Sigmoid colon (tissue), 7 donors: ENCODE data around the gene AHNAK. TPM values are rescaled to one million over a fixed set of nuclear protein-coding genes. Genes with fewer than 3 reads are reported as not detected.

ENCODE experiments used
- DNase-seq: peaks from one replicate; pipeline ENCODE4 v3.0.0-alpha.2; 2019
- H3K27ac ChIP-seq, 4 donors: fragments of 200-600 bp; sonication (generic); one replicate each; pipeline ENCODE4 v1.5.1; 2016 to 2019; ENCODE audit warnings: mild to moderate bottlenecking in 1 of 4
- H3K27me3 ChIP-seq, 3 donors: fragments of 200-600 bp; sonication (generic); one replicate each; pipeline ENCODE4 v1.5.1; 2019; ENCODE audit warnings: mild to moderate bottlenecking in 1 of 3
- H3K36me3 ChIP-seq, 4 donors: fragments of 200-600 bp; sonication (generic); one replicate each; pipeline ENCODE4 v1.5.1; 2016 to 2019
- H3K4me1 ChIP-seq, 4 donors: fragments of 200-600 bp; sonication (generic); one replicate each; pipeline ENCODE4 v1.5.1; 2017 to 2019
- H3K4me3 ChIP-seq, 4 donors: fragments of 200-600 bp; sonication (generic); one replicate each; pipeline ENCODE4 v1.5.1; 2017 to 2019; ENCODE audit warnings: mild to moderate bottlenecking in 2 of 4, moderate library complexity in 1 of 4
- H3K9me3 ChIP-seq, 4 donors: fragments of 200-600 bp in 3 of 4; sonication (generic) in 3 of 4; one replicate each; pipeline versions ENCODE4 v1.5.1 to v1.6.1; 2013 to 2019
- EP300 ChIP-seq, 4 donors: sonication (generic); formaldehyde crosslinking; IDR thresholded peaks; one replicate each; pipeline ENCODE4 v1.6.1; 2017; ENCODE audit warnings: antibody characterized with exemption in 4 of 4
- POLR2A ChIP-seq, 2 donors: fragments of 450-650 bp; IDR thresholded peaks; one replicate each; pipeline ENCODE4 v1.6.1; 2016; ENCODE audit warnings: antibody characterized with exemption in 2 of 2, mild to moderate bottlenecking in 2 of 2, moderate library complexity in 2 of 2
- POLR2AphosphoS5 ChIP-seq, 4 donors: sonication (generic); formaldehyde crosslinking; IDR thresholded peaks; one replicate each; pipeline ENCODE4 v1.6.1; 2017; ENCODE audit warnings: antibody characterized with exemption in 4 of 4
- WGBS, 2 donors: extraction: QIAGEN DNeasy Blood & Tissue Kit; methylation state at CpG; one replicate each; pipeline ENCODE4 v1.1.7; 2013; 5-methylcytosine and 5-hydroxymethylcytosine counted together
- intact Hi-C: fragments of 100-400 bp; cut with DNase I; formaldehyde crosslinking; loops from one replicate; pipeline ENCODE4 v1.15.1; 2023
- polyA plus RNA-seq, 3 donors: library from polyadenylated mRNA; stranded (reverse); fragments of 200-250 nt; gene quantifications; one replicate each; pipeline ENCODE4 v1.2.3, GENCODE V29; 2013
- total RNA-seq, 4 donors: library from RNA; depleted of rRNA; stranded (reverse); fragments of >200 nt; gene quantifications; one replicate each; pipeline ENCODE4 v1.1.0, GENCODE V29; 2016
- TF ChIP-seq, protein P1 (sequence below), 4 experiments: fragments of 450-650 bp in 3 of 4; fragments of 200-600 bp in 1 of 4; IDR thresholded peaks; one replicate each; pipeline ENCODE4 v1.5.1; 2016 to 2019; ENCODE audit warnings: antibody characterized with exemption in 4 of 4, mild to moderate bottlenecking in 3 of 4, moderate library complexity in 2 of 4
- donor health status: healthy with polysubstance abuse.
- donor health status: Bipolar disorder and iron deficiency.
- donor health status: healthy.

AHNAK gene
- total and polyA plus RNA-seq, 7 donors = 82.3 to 1,294 (median 751) TPM

DNA sequence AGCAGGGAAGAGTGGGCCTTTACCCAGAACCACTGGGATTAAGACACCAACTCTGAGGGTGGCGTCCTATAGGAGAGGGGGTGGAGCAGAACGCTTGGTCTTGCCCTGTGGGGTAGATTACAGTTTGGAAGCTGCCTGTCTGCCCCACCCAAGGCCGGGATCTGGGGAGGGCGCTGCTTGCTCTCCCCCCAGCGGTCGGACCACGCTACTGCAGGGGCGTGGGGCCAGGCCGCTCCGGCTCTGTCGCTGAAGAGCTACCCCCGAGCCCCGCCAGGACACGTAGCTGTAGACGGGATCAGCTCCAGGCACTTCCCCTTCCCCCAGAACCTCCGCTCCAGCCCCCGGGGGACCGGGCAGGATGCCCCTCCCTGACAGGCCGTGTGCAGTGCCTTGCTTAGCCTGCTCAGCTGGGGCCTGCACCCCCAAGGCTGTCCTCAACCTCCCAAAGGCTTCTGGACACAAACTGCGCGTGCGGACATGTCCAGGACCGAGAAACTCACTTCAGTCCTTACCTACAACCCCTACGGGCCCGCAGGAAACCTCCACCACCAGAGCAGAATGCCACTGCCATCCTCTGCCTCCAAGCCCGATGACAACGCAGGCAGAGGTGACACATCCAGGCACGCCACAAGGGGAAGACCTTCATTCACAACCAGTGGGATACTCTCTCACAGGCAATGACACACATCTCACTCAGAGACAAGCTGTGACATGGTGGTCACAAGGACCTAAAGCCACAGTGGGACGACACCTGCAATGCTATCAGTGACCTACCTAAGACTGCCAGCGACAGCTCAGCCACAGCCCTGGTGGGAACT, 3.6 kb downstream of the AHNAK start:
- 12 to 15% methylated on average over 30 of the region's 30 CpGs for WGBS, 2 donors
- peak; percentile 94 for DNase-seq
- no peak for TF ChIP-seq EP300 (IDR thresholded peaks at IDR 0.05)
- TF ChIP-seq POLR2AphosphoS5 (IDR thresholded peaks at IDR 0.05) = peak; percentile 22 to 61 (median 52)
- TF ChIP-seq, protein P1, sequence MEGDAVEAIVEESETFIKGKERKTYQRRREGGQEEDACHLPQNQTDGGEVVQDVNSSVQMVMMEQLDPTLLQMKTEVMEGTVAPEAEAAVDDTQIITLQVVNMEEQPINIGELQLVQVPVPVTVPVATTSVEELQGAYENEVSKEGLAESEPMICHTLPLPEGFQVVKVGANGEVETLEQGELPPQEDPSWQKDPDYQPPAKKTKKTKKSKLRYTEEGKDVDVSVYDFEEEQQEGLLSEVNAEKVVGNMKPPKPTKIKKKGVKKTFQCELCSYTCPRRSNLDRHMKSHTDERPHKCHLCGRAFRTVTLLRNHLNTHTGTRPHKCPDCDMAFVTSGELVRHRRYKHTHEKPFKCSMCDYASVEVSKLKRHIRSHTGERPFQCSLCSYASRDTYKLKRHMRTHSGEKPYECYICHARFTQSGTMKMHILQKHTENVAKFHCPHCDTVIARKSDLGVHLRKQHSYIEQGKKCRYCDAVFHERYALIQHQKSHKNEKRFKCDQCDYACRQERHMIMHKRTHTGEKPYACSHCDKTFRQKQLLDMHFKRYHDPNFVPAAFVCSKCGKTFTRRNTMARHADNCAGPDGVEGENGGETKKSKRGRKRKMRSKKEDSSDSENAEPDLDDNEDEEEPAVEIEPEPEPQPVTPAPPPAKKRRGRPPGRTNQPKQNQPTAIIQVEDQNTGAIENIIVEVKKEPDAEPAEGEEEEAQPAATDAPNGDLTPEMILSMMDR (IDR thresholded peaks at IDR 0.05) = peak; percentile 98 to 100 (median 99)
- no peak for TF ChIP-seq POLR2A (IDR thresholded peaks at IDR 0.05)
- no peaks in the 10 kb centered on the region for H3K9me3 ChIP-seq
- no peaks in the 10 kb centered on the region for H3K36me3 ChIP-seq
- H3K27me3 ChIP-seq = no peaks in the 10 kb centered on the region
- intact Hi-C loops = loop anchor here (1.0 to 2.0 kb wide), 2 partner anchors 119 to 148 kb away; no protein-coding TSS in a partner anchor
- H3K27ac ChIP-seq = peak overlapping the region; percentile 96 to 100 (median 98)
- peaks cover 0 to 74% (median 56%) of the 10 kb centered on the region in 4 donors for H3K4me1 ChIP-seq
- H3K4me3 ChIP-seq = peak overlapping the region; percentile 80 to 100 (median 95)

DNA sequence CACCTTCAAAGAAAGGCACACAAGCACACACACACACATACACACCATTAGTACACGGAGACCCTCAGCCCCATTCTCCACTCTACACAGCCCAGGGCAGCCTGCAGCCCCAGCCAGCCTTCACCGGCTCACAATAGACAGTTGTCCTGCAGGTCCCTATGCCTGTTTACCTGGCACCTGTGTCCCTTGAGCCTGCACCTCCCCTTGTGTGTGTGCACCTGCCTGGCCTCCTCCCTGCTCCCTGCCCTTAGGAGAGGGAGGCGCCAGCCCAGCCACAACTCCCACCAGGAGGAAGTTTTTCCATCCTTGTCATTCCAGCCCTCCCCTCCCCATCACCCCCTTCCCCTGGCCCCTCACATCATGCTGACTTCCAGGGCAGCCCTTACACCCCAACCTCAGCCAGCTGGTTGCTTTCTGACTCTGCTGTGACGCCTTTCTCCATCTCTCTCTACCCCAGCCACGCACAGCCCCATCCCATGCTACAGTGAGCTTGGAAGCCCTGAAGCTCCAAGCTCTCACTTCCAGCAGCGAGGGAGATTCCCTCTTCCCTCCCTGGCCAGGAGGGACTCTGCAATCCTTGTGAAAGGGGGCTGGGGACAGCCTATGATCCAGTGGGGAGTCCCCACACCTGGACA, 4.4 kb downstream of the AHNAK start:
- TF ChIP-seq EP300 (IDR thresholded peaks at IDR 0.05) (no peak), POLR2AphosphoS5 (IDR thresholded peaks at IDR 0.05) (no peak), POLR2A (IDR thresholded peaks at IDR 0.05) (no peak)
- TF ChIP-seq, protein P1 (IDR thresholded peaks at IDR 0.05) = no peak
- no peaks in the 10 kb centered on the region for H3K9me3 ChIP-seq
- H3K27ac ChIP-seq = peak overlapping the region; percentile 96 to 100 (median 98)
- H3K36me3 ChIP-seq = no peaks in the 10 kb centered on the region
- peaks cover 0 to 74% (median 56%) of the 10 kb centered on the region in 4 donors for H3K4me1 ChIP-seq
- no peak for DNase-seq
- no peaks in the 10 kb centered on the region for H3K27me3 ChIP-seq
- peak overlapping the region; percentile 80 to 100 (median 95) for H3K4me3 ChIP-seq
- intact Hi-C loops = loop anchor here (1.0 to 2.0 kb wide), 2 partner anchors 118 to 147 kb away; no protein-coding TSS in a partner anchor
- 8 to 43% methylated on average over 6 of the region's 6 CpGs for WGBS, 2 donors

DNA sequence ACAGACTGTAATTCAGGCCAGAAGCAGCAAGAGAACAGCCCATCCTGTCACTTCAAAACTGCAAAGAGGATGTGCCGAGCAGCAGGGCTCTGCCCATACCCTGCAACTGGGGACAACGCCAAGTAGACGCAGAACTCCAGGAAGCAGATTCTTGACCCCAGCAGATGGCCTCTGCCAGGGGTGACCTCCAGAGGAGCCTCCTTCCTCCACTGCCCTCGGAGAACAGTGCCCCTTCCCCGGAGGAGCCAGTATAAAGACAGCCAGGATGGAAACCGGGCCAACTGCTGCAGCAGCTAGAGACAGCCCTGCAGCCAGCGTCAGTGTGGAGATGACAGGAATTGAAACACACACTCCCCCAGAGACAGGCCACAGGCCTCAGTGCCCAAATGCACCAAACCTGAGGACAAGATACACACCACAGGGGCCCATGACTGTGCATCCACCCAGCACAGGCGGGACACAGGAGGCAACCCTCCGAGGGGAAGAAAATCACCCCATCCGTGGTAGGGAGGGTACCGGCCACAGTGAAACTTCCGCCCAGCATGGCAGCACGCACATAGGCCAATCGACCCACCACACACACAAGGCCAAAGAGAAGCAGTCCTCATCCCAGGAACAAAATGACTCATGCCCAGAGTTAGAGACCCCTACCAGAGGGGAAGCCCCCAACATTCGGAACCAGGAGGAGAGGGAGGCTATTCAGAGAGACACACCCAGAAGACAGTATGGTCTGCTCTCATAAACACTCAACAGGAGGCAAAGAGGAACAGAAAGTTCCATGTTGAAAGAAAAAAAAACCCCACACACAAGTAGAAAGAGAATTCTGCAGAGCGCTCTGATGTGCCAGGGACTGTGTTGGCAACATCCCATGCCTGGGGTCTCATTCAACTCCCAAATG, 5.6 kb downstream of the AHNAK start:
- H3K27ac ChIP-seq = peak overlapping the region; percentile 96 to 100 (median 98)
- no peaks in the 10 kb centered on the region for H3K27me3 ChIP-seq
- peaks cover 0 to 4% (median 2%) of the 10 kb centered on the region in 4 donors for H3K36me3 ChIP-seq
- H3K9me3 ChIP-seq = no peaks in the 10 kb centered on the region
- intact Hi-C loops = no loop called here
- WGBS, 2 donors = 37 to 39% methylated on average over 16 of the region's 16 CpGs
- peaks cover 0 to 84% (median 68%) of the 10 kb centered on the region in 4 donors for H3K4me1 ChIP-seq
- no peak for TF ChIP-seq POLR2A (IDR thresholded peaks at IDR 0.05)
- TF ChIP-seq POLR2AphosphoS5 (IDR thresholded peaks at IDR 0.05) = peak in 2 of 4 donors; percentile 37 to 45
- peak overlapping the region in 3 of 4 donors; percentile 80 to 100 (median 97) for H3K4me3 ChIP-seq
- peak; percentile 75 for DNase-seq

DNA sequence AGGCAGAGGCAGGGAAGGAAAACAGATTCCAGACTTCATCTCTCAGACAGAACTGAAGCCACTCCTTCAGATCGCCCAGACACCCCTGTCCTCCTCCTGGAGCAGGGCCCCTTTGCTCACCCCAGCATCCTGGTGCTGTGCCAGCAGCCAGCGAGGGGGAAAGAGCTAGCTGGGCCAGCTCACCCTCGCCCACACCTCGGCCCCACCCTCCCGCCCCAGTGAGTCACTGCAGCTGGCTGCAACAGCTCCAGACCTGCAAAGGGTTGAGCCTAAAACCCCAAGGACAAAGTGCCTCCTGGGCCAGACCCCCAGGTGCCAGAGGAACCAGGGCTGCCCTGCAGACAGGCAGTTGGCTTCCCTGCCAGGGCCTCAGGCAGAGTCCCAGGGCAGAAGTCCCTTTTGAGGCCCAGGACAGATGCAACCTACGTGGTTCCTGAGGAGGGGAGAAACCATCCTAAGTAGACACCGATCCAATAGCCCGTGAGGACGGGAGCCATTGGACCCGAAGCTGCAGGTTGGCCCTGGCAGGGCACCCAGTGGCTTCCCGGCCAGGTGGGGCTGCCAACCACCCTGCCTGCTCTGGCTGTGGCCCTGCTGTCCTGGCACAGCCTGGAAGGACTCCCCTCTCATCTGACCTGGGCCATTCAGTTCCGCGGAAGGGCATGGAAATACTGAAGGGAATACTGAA, 7.2 kb downstream of the AHNAK start:
- no peaks in the 10 kb centered on the region for H3K9me3 ChIP-seq
- 11 to 34% methylated on average over 13 of the region's 13 CpGs for WGBS, 2 donors
- TF ChIP-seq POLR2AphosphoS5 (IDR thresholded peaks at IDR 0.05) = peak in 2 of 4 donors; percentile 19 to 48
- TF ChIP-seq, protein P1 (IDR thresholded peaks at IDR 0.05) = no peak
- peaks cover 9 to 20% (median 18%) of the 10 kb centered on the region in 4 donors for H3K36me3 ChIP-seq
- H3K27ac ChIP-seq = peak overlapping the region; percentile 96 to 100 (median 98)
- peaks cover 0 to 92% (median 83%) of the 10 kb centered on the region in 4 donors for H3K4me1 ChIP-seq
- DNase-seq = peak; percentile 93
- intact Hi-C loops = loop anchor here (2.0 kb wide), 1 partner anchor 31 kb away; no protein-coding TSS in a partner anchor
- peak overlapping the region; percentile 9 to 100 (median 88) for H3K4me3 ChIP-seq
- H3K27me3 ChIP-seq = no peaks in the 10 kb centered on the region
